ENCODE results near the gene LAGE3. TPM values are rescaled to one million over a fixed set of nuclear protein-coding genes. Genes with fewer than 3 reads are reported as not detected.
A peak's percentile ranks its signal among the peaks of the same experiment; 100 is the strongest.

LAGE3 gene
- total RNA-seq, 1 donor from 2014 or later: 8.8 TPM

DNA sequence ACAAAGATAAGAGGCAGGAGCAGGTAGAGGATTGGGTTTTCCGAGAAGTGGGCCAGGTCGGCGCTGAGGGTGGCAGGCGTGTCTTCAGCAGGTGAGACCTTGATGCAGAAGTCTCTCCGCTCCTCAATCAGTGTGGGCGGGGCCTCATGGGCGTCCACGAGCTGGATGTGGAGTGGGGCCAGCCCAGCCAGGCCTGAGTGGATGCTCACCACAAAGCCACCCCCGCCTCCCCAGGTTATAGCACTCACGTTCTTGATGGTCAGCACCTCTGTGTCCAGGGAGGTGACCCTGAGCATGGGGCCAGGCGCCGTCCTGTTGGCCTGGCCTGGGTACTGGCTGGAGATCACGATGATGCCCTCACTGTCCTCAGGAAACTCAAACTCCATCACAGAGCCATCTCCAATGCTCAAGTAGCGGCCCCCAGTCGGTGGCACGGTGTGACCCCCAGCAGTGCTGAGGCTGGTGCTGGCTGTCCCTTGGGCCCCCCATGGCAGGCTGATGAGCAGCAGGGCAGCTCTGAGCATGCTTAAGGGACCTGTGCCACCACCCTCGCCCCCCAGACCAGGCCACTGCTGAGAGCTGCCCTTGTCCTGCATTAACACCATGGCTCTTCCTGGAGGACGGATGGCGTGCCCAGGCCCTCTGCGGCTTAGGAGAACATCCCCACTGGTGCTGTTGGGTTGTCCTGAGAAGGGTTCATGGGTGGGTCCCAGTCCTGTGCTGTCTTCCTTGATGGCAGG lies 9.4 kb upstream of the LAGE3 start:
- H3K4me1 Mint-ChIP-seq (ENCODE audit: low read depth, unreplicated experiment): no peaks in the 10 kb centered on the region
- H3K36me3 Mint-ChIP-seq (ENCODE audit: unreplicated experiment): no peaks in the 10 kb centered on the region
- no peak overlapping the region for H3K4me3 Mint-ChIP-seq (ENCODE audit: unreplicated experiment)
- DNase-seq: no peak
- no peak overlapping the region for H3K27ac Mint-ChIP-seq (ENCODE audit: unreplicated experiment)
- H3K9me3 Mint-ChIP-seq (ENCODE audit: unreplicated experiment): peaks cover 4% of the 10 kb centered on the region
- TF ChIP-seq, protein P1, sequence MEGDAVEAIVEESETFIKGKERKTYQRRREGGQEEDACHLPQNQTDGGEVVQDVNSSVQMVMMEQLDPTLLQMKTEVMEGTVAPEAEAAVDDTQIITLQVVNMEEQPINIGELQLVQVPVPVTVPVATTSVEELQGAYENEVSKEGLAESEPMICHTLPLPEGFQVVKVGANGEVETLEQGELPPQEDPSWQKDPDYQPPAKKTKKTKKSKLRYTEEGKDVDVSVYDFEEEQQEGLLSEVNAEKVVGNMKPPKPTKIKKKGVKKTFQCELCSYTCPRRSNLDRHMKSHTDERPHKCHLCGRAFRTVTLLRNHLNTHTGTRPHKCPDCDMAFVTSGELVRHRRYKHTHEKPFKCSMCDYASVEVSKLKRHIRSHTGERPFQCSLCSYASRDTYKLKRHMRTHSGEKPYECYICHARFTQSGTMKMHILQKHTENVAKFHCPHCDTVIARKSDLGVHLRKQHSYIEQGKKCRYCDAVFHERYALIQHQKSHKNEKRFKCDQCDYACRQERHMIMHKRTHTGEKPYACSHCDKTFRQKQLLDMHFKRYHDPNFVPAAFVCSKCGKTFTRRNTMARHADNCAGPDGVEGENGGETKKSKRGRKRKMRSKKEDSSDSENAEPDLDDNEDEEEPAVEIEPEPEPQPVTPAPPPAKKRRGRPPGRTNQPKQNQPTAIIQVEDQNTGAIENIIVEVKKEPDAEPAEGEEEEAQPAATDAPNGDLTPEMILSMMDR (IDR thresholded peaks at IDR 0.05; ENCODE audit: partially characterized antibody, unreplicated experiment): no peak
- H3K27me3 Mint-ChIP-seq (ENCODE audit: unreplicated experiment): no peaks in the 10 kb centered on the region

DNA sequence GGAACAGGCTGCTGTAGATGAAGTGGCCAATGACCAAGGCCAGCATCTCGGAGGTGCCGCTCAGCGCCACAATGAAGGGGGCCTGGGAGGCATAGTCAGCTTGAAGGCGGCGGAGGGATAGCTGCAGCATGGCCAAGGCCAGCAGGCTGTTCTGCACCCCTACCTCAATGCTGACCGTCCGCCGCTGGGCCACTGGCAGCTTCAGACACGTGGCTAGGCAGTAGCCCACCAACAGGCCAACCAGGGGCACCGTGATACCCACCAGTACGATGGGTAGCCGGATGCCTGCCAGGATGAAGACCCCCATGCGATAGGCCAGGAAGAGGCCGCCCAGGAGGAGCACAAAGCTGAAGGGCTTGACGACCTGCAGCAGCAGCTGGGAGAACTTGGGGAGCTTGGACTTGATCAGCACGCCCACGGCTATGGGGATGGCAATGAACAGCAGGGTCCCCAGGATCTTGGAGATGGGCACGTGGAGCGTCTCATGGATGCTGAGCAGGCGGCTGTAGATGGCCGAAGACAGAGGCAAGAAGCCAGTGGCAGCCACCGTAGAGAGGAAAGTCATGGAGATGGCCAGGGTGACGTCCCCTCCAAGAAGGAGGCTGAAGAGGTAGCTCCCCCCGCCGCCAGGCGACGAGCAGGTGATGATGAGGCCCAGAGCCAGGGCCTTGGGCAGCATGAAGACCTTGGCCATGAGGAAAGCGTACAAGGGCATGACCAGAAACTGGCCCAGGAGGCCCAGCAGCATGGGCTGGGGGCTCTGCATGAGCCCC lies 8.6 kb upstream of the LAGE3 start:
- DNase-seq: no peak
- H3K36me3 Mint-ChIP-seq (ENCODE audit: unreplicated experiment): no peaks in the 10 kb centered on the region
- no peaks in the 10 kb centered on the region for H3K27me3 Mint-ChIP-seq (ENCODE audit: unreplicated experiment)
- no peak overlapping the region for H3K27ac Mint-ChIP-seq (ENCODE audit: unreplicated experiment)
- TF ChIP-seq, protein P1 (IDR thresholded peaks at IDR 0.05; ENCODE audit: partially characterized antibody, unreplicated experiment): no peak
- H3K4me3 Mint-ChIP-seq (ENCODE audit: unreplicated experiment): peak overlapping the region; percentile 74
- peaks cover 4% of the 10 kb centered on the region for H3K9me3 Mint-ChIP-seq (ENCODE audit: unreplicated experiment)
- H3K4me1 Mint-ChIP-seq (ENCODE audit: low read depth, unreplicated experiment): no peaks in the 10 kb centered on the region

DNA sequence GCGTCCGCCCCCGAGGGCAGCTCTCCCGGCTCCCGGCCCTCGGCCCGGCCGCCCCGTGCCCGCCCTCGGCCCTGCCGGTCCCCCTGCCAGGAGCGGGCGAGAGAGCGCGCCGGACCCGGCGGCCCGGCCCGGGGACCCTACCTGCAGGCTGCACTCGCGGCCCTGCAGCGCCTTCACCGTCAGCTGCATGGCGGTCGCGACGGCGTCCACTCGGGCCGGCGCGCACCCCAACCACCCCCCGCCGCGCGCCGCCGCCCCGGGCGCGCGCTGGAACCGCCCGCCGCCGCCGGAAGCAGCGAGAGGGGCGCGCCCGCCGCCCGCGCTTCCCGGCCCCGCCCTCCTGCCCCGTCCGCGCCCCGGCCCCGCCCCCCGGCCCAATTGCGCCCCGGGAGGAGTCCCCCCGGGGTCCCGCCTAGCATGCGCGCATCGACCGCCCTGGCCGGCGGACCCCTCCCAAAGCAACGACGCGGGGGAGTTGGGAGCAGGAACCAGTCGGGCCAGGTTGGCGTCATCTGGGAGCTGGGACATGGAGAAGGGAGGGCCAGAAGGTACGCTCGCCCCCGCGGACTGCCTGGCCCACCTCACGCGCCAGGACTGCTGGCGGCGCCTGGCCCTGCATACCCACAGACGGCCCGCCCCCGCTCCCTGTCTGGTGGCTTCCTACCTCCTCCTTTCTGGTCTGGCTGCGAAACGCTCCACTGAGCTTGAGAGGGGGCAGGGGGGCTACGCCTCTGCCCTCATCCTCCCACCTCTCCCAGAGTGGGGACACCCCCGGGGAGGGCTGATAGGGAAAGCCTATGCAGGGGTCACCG lies 7.5 kb upstream of the LAGE3 start, which contains the start of gene UBL4A:
UBL4A (minus strand) TSS at position 220 of the 812 bp plus-strand sequence; CDS start at position 189, 31 bp downstream.
- peaks cover 4% of the 10 kb centered on the region for H3K9me3 Mint-ChIP-seq (ENCODE audit: unreplicated experiment)
- no peaks in the 10 kb centered on the region for H3K36me3 Mint-ChIP-seq (ENCODE audit: unreplicated experiment)
- H3K4me3 Mint-ChIP-seq (ENCODE audit: unreplicated experiment): peak within 1 kb of the TSS; percentile 74
- no peaks in the 10 kb centered on the region for H3K4me1 Mint-ChIP-seq (ENCODE audit: low read depth, unreplicated experiment)
- peak; percentile 55 for DNase-seq
- H3K27me3 Mint-ChIP-seq (ENCODE audit: unreplicated experiment): no peaks in the 10 kb centered on the region
- no peak within 1 kb of the TSS for H3K27ac Mint-ChIP-seq (ENCODE audit: unreplicated experiment)
- TF ChIP-seq, protein P1 (IDR thresholded peaks at IDR 0.05; ENCODE audit: partially characterized antibody, unreplicated experiment): no peak

DNA sequence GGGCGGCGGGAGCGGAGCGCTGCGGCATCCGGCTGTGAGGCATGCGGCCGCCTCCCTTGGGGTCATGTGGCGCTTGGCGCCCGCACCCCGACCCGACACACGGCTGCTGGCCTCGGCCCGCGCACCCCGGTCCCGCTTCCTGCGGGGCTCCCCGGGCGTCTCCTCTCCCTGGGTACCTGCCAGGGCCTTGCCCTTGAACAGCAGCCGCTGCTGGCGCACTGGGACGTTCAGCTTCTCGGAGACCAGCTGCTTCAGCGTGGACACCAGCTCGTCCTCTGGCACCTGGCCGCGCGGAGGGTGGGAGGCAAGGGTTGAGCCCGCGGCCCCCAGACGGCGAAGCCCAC lies 6.9 kb upstream of the LAGE3 start:
- TF ChIP-seq, protein P1 (IDR thresholded peaks at IDR 0.05; ENCODE audit: partially characterized antibody, unreplicated experiment): no peak
- no peak overlapping the region for H3K27ac Mint-ChIP-seq (ENCODE audit: unreplicated experiment)
- H3K36me3 Mint-ChIP-seq (ENCODE audit: unreplicated experiment): no peaks in the 10 kb centered on the region
- DNase-seq: peak; percentile 39
- no peak overlapping the region for H3K4me3 Mint-ChIP-seq (ENCODE audit: unreplicated experiment)
- H3K27me3 Mint-ChIP-seq (ENCODE audit: unreplicated experiment): no peaks in the 10 kb centered on the region
- no peaks in the 10 kb centered on the region for H3K4me1 Mint-ChIP-seq (ENCODE audit: low read depth, unreplicated experiment)
- peaks cover 4% of the 10 kb centered on the region for H3K9me3 Mint-ChIP-seq (ENCODE audit: unreplicated experiment)

Measured in glutamatergic neuron (in vitro differentiated cells).